Neural progenitor cell (in vitro differentiated cells): Measurements from ENCODE around the gene PRDM16.

Source experiments
- CTCF ChIP-seq: fragments of 200-600 bp; sonication (generic); IDR thresholded peaks from 2 replicates; pipeline ENCODE4 v1.5.1; 2017; ENCODE audit warnings: antibody characterized with exemption, mild to moderate bottlenecking
- EZH2 ChIP-seq: fragments of 200-600 bp; sonication (generic); IDR thresholded peaks from 2 replicates; pipeline ENCODE4 v1.6.1; 2017; ENCODE audit warnings: antibody characterized with exemption, mild to moderate bottlenecking, moderate library complexity

DNA sequence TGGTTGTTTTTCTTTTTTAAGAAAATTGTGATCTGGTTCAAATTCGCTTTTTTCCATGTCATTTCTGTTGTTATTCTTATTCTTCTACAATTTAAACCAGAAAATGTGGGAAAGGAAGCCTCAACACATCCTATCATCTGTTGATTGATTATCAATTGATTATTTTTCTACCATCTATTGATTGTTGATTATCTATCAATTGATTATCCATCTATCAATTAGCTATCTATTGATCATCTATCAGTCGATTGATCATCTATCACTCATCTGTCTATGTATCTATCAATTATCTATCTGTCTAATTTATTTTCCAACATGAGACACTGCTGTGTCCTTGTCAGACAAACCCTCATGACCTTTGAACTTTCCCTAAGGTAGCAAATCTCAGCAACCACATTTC, 249.3 kb downstream of the PRDM16 start:
- TF ChIP-seq EZH2: no peak
- TF ChIP-seq CTCF: no peak
